CD1c-positive myeloid dendritic cell (primary cell): ENCODE measurements around the gene MAGI1.

Experiments
- DNase-seq: peaks from one replicate; pipeline ENCODE4 v3.0.0-alpha.2; 2016; ENCODE audit errors: extremely low spot score

The MAGI1 gene

DNA sequence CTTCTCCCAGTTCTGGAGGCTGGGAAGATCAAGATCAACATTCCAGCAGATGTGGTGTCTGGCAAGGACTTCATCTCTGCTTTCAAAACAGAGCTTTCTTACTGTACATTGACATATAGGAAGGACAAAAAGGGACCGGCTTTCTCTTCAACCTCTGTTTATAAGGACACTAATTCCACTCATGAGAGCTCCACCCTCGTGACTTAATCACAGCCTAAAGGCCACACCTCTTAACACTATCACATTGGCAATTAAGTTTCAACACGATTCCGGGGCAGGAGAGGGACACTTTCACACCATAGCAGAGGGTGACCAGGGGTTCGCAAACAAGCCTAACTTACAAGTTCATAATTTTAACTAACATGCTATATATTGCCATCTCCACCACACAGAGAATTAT, 231.5 kb downstream of the MAGI1 start:
- no peak for DNase-seq

DNA sequence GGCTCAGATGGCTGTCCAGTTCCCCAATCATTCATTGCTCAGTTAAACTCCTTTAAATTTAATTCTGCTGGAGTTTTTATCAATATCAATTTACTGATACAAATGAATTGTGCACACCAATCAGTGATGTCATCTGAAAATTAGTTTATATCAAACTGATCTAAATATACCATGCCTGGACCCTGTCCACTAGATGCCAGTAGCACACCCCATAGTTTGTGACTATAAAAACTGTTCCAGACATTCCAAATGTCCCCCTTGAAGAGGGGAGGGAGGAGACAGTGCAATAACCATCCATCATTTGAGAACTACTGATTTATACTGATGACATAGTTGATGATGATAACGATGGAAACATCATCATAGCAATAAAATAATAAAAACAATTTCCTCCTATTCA, 232.1 kb downstream of the MAGI1 start:
- no peak for DNase-seq

DNA sequence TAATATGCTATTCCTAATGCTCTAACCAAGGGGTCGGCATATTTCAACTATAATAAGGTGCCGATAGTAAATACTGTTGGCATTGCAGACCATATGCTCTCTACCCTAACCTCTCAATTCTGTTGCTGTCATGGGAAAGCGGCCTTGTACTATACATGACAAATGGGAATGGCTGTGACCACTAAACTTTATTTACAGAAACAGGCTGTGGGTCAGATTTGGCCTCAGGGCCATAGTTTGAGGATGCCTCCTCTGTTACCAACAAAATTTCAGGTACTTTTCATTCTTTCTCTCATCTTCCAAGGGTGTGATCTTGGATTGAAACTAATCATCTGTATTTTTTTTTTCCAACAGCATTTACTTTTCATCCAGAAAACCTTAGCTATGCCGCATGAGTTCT, 242.0 kb downstream of the MAGI1 start:
- DNase-seq: no peak

GRCh38 chr3:65795166-65795565, 243.6 kb downstream of the MAGI1 start:
- no peak for DNase-seq

DNA sequence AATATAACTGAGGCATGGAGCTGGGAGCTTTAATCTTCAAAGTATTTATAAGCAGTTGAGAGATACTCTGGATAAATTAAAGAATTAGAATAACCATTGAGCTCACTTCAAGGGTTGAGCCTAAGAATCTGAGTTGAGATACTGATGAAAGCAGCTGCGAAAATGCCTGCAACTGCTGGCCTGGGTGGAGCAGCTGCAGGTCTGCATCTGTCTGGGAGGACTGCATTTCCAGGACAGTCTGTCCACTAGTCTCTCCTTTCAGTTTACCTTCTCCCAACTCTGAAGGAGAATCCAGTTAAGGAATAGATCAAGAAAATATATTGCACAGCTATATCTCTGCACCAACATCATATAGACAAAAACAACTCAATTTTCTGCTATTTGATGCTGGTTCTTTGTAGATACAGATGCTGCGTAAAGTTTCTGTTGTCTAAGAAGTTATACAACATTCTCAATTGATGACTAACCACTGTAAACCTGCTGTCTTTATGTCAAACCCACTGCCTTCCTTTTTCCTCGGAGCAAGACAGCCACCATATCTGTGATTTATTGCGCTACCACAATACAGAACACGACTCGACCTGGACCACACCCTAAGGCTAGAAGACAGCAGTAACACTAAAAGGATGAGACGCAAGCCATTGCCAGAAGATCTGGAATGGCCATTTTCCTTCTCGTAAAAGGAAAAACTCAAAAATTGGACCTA, 245.1 kb downstream of the MAGI1 start:
- DNase-seq: no peak

DNA sequence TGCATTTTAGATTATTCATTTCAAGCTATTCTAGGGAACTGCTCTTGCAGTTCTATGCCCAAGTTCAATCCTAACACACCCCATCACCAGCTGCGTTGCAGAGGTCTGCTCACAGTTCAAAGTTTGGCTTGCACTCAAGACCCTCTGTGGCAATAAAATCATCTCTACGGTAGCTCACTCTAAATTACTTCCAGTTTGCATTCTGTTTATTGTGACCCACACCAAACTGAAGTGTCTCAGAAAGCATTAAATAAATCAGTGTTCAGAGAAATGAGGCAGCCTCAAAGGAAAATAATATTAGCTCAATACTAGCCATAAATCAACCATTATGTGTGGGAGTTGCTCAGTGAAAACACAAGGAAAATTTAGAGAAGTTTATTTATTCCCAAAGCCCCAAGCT, 250.3 kb downstream of the MAGI1 start:
- DNase-seq: no peak

DNA sequence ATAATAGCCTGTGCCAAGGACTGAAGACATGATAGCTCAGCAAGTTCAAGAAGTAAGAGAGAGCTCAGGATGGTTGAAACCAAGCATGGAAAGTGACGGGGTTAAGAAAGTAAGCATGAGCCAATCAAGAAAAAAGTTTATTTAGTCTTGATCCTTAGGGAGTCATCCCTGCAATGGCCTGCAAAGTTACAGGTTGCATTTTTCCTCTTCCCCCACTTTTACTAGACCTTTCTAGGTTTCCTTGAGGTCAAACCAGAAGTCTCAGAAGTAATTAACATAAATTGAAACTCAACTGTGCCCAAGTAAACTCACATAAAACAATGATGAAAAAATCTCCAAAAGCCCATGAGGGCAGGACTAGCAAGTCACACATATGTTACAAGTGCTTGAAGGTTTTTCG, 250.9 kb downstream of the MAGI1 start:
- DNase-seq: no peak

- DNase-seq: no peak
These were observed 251.4 kb downstream of the MAGI1 start for GRCh38 chr3:65787340-65787739.

DNA sequence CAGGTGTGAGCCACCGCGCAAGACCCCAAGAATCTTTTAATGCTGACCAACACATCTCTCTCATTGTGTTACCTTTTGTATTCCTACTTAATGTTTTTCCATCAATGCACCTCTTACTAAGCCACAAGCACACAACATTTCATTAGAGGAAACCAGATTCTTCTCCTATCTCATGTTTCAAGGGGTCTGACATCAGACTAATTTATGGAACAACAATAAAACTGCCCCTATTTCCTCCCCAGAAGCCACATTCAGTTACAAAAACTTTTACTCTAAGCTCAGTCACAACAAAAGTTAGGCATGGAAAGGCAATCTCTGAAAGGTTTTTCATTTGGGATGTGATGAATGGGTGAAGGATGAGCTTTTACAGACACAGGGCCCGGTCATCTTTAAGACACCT, 251.8 kb downstream of the MAGI1 start:
- DNase-seq: no peak

DNA sequence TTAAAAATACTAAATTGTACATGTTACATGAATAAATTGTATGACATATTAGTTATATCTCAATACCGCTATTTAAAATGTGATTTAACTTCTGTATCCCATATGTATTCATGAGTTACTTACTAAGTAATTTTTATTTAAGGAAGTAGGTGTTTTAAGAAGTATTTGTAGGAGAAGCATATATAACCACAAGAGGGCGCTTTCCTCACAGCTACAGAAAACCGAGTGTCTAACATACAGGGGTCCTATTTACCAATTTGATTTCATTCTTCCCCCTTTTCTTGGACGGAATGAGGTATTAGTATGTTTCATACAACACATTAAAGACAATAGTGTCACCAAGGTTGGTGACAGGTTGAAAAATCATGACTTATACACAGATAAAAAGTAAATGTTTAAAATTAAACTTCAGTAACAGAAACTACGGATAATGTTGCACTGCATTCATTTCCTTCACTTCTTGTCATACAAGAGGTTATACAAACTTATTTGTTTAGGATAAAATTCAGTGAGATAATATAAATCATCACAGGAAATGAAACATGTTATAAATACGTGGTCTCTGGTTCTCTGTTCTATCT, 253.6 kb downstream of the MAGI1 start:
- peak; percentile 35 for DNase-seq

- DNase-seq: no peak
These were observed 255.6 kb downstream of the MAGI1 start for GRCh38 chr3:65783117-65783516.

- no peak for DNase-seq
These were observed 257.1 kb downstream of the MAGI1 start for GRCh38 chr3:65781594-65781993.

- DNase-seq: no peak
These were observed 259.3 kb downstream of the MAGI1 start for GRCh38 chr3:65779390-65779789.

DNA sequence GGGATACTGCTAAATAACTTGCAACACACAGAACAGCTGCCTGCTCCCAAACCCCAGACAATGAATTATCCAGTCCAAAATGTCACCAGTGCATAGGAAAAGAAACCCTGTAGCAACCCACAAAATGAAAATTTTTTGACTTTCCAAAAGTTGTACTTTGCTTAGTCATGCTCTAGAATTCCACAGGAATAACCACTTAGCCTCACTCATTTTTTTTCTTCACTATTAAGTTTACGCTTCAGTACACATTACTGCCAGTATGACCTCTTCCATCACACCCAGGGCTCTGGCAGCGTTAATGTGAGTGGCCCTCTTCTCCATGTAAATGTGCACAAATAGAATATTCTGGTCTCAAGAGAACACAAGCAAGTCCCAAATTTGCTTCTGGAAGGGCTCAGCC, 259.8 kb downstream of the MAGI1 start:
- no peak for DNase-seq

DNA sequence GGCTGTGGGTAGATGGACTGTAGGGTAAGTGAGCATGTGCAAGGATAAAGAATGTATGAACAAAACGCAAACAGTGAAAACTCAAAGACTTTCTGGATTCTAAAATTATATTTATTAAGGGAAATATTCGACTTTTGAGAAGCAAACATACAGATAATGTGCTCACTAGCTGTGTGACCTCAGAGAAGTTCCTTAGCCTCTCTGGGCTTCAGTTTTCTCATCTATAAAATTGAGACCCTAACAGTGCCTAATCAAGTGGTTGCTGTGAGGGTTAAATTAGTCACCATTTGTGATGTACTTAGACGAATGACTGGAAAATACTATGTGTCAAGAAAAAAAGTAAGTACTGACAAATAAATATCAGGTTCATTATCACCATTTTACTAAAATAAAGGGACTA, 261.7 kb downstream of the MAGI1 start:
- DNase-seq: no peak

DNA sequence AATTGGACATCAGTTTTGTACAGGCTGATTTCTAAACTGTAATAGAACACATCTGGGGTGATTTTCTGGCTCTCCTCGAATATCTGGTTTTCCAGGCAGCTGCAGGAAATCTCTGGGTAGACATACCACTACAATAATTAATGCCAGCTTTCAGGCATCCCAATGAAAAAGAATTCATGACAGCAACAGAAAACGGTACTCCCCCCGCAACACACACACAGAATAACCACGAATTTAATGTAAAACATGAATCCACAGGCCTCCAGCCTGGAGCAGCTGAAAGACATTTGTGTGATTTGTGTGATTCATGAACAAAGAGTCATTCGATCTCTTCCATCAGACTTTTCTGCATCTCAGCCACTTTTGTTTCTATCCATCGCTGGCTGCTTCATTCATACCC, 262.2 kb downstream of the MAGI1 start:
- no peak for DNase-seq

- DNase-seq: no peak
These were observed 262.6 kb downstream of the MAGI1 start for GRCh38 chr3:65776081-65776480.

- no peak for DNase-seq
These were observed 266.0 kb downstream of the MAGI1 start for GRCh38 chr3:65772758-65773157.

GRCh38 chr3:65767551-65767950, 271.2 kb downstream of the MAGI1 start:
- no peak for DNase-seq

DNA sequence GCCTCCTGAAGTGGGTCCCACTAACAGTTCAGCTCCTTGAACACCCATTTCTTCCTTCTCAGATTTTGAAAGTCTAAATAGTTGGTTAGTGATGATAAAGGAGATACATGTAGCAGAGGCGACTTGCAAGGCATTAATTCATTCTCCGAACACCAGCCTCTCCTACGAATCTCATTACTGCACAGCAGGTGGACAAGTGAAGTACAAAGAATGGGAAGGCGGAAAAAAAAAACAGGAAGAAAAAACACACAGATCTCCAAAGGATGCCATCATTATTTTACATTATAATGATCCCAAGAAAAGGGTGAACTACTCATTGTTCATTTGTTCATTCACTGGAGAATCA, 276.5 kb downstream of the MAGI1 start:
- no peak for DNase-seq

DNA sequence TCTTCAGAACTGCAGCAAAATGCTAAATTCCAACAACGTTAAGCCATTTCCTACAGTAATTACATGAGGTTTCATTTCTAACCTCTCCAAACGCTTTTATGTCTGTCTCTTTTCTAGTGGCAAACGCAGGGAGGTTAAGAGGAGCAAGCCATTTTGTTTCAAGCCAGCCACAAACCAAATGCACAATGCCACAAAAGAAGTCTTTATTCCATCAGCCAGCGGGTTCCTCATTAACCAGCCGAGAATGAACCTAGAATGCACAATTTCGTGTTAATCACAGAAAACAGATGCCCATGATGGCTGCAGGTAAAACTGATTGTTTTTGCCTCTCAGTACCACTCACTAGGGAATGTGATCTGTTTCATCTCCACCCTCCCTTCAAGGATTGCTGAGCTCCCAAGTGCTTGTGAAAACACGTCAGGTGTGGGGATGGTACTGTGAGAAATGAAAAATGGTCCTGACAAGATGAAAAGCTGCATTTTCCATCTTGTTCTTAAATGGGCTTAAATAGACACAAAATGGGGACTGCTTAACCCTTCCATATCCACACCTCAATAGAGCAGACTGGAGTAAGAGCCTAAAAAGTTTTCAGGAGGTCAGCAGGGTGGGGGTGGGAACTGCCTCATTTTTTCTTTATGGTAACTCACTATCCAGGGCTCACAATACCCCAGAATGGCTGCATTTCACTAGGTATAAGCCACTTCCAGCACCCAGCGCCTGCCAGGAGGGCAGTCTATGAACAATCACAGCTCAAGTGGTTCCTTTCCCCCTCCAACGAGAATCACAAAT, 277.1 kb downstream of the MAGI1 start:
- DNase-seq: no peak

DNA sequence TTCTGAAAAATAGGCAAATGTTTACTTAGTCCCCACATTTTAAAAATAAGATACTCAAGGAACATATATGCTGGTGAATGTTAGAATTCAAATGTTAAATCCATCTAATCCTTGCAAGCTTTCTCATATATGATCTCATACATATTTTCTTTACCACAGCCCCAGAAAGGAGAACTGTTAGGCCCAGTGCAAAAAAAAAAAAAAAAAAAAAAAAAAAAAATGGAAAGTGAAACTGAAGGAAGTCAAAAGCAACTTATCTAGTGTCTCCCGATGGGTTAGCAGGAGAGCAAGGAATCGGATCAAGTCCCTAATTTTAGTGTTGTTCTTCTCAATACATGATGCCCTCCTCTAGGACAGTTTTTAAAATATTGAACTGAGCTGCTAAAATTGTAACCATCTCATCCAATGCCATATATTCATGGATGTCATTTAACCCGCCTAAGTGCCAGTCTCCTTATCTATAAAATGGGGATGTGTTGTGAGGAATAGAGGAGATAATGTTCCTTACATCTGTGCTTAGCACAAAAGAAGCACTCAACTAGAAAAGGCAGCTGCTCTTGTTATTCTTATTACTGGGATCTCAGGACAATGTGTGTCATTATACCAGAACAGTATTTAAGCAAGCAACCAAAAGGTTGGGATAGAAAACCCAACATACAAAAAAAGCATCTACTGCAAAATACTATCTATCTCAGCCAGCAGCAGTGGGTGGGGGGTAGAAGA, 279.7 kb downstream of the MAGI1 start:
- DNase-seq: no peak

- DNase-seq: no peak
These were observed 280.3 kb downstream of the MAGI1 start for GRCh38 chr3:65758438-65758837.
